ENCODE measurements around the gene ZBTB8B. TPM values are rescaled to one million over a fixed set of nuclear protein-coding genes. Genes with fewer than 3 reads are reported as not detected.
"Not testable (repeated sequence)": the region's sequence is repeated elsewhere in the genome, so short reads cannot be mapped to it uniquely, and the experiment has no call there.

ZBTB8B gene
- total and polyA plus RNA-seq, 2 experiments from 2014 or later: not detected

GRCh38 chr1:32447469-32448185 is 17.2 kb upstream of the ZBTB8B start:
- Histone ChIP-seq H3K36me3 (ENCODE audit: low read depth) (no peaks in the 10 kb centered on the region), H4K20me1 (ENCODE audit: insufficient read depth) (no peaks in the 10 kb centered on the region), H3K4me3 (peak overlapping the region; percentile 56), H3F3A (ENCODE audit: insufficient read depth) (no peaks in the 10 kb centered on the region), H3K79me2 (ENCODE audit: insufficient read depth) (no peaks in the 10 kb centered on the region), H3K9me3 (ENCODE audit: low read depth) (no peaks in the 10 kb centered on the region), H2AFZ (peak overlapping the region; percentile 77), H3K4me2 (ENCODE audit: unreplicated experiment) (peak overlapping the region; percentile 72), H3K9me2 (ENCODE audit: insufficient read depth) (no peaks in the 10 kb centered on the region), H3K4me1 (ENCODE audit: insufficient read depth) (peaks cover 3% of the 10 kb centered on the region; the same call in 1 of the 2 replicates), H3K9ac (peak overlapping the region; percentile 45), H3K27me3 (replicated peaks; ENCODE audit: insufficient read depth) (peaks cover 6% of the 10 kb centered on the region; the same call in 1 of the 2 replicates), H3K27ac (peak overlapping the region; percentile 18; the same call in 1 of the 2 replicates)
- in situ Hi-C loops (cut with MboI): no loop called here
- TF ChIP-seq EZH2 (IDR thresholded peaks at IDR 0.05; ENCODE audit: insufficient read depth, poor library complexity, severe bottlenecking) (no peak), EZH2phosphoT487 (IDR thresholded peaks at IDR 0.05; ENCODE audit: insufficient read depth, low read depth) (no peak)
- DNase-seq: peak; percentile 87
- WGBS, 2 experiments (ENCODE audit: low coverage in 1 of 2, low lambda C conversion rate in 2 of 2, missing lambda C conversion rate in 2 of 2): 12 to 16% methylated on average over 13 of the region's 13 CpGs

- H3K4me2 ChIP-seq (ENCODE audit: unreplicated experiment): peak overlapping the region; percentile 72
- H3K27me3 ChIP-seq (replicated peaks; ENCODE audit: insufficient read depth); in situ Hi-C loops (cut with MboI); H3F3A ChIP-seq (ENCODE audit: insufficient read depth); H3K9me3 ChIP-seq (ENCODE audit: low read depth); H4K20me1 ChIP-seq (ENCODE audit: insufficient read depth); H3K9me2 ChIP-seq (ENCODE audit: insufficient read depth); H3K4me1 ChIP-seq (ENCODE audit: insufficient read depth); H3K36me3 ChIP-seq (ENCODE audit: low read depth); H3K79me2 ChIP-seq (ENCODE audit: insufficient read depth): not testable (repeated sequence)
- peak overlapping the region; percentile 77 for H2AFZ ChIP-seq
- peak overlapping the region; percentile 45 for H3K9ac ChIP-seq
- 28% methylated on average over 12 of the region's 12 CpGs for WGBS, 2 experiments (ENCODE audit: low coverage in 1 of 2, low lambda C conversion rate in 2 of 2, missing lambda C conversion rate in 2 of 2)
- H3K4me3 ChIP-seq: peak overlapping the region; percentile 56
- H3K27ac ChIP-seq: peak overlapping the region; percentile 18; the same call in 1 of the 2 replicates
- peak; percentile 83 for DNase-seq
Measured at GRCh38 chr1:32448186-32448772, 16.6 kb upstream of the ZBTB8B start.

- peaks cover 3% of the 10 kb centered on the region; the same call in 1 of the 2 replicates for H3K4me1 ChIP-seq (ENCODE audit: insufficient read depth)
- H3K9me2 ChIP-seq (ENCODE audit: insufficient read depth): no peaks in the 10 kb centered on the region
- no peaks in the 10 kb centered on the region for H3F3A ChIP-seq (ENCODE audit: insufficient read depth)
- H3K79me2 ChIP-seq (ENCODE audit: insufficient read depth): no peaks in the 10 kb centered on the region
- no peak overlapping the region; the same call in 1 of the 2 replicates for H3K4me3 ChIP-seq
- in situ Hi-C loops (cut with MboI): no loop called here
- no peaks in the 10 kb centered on the region for H3K9me3 ChIP-seq (ENCODE audit: low read depth)
- peak; percentile 30 for DNase-seq
- H3K27me3 ChIP-seq (replicated peaks; ENCODE audit: insufficient read depth): peaks cover 6% of the 10 kb centered on the region; the same call in 1 of the 2 replicates
- TF ChIP-seq EZH2 (IDR thresholded peaks at IDR 0.05; ENCODE audit: insufficient read depth, poor library complexity, severe bottlenecking) (no peak), EZH2phosphoT487 (IDR thresholded peaks at IDR 0.05; ENCODE audit: insufficient read depth, low read depth) (no peak)
- no peak overlapping the region for H3K9ac ChIP-seq
- peak overlapping the region; percentile 77 for H2AFZ ChIP-seq
- no peaks in the 10 kb centered on the region for H3K36me3 ChIP-seq (ENCODE audit: low read depth)
- 77 to 80% methylated on average over 12 of the region's 12 CpGs for WGBS, 2 experiments (ENCODE audit: low coverage in 1 of 2, low lambda C conversion rate in 2 of 2, missing lambda C conversion rate in 2 of 2)
- H3K27ac ChIP-seq: no peak overlapping the region
- H4K20me1 ChIP-seq (ENCODE audit: insufficient read depth): no peaks in the 10 kb centered on the region
- no peak overlapping the region for H3K4me2 ChIP-seq (ENCODE audit: unreplicated experiment)
Measured at GRCh38 chr1:32448773-32449456, 16.0 kb upstream of the ZBTB8B start.

GRCh38 chr1:32449457-32449831 is 15.4 kb upstream of the ZBTB8B start:
- H3K27ac ChIP-seq; H3K36me3 ChIP-seq (ENCODE audit: low read depth); H2AFZ ChIP-seq; H3K9ac ChIP-seq; DNase-seq; H4K20me1 ChIP-seq (ENCODE audit: insufficient read depth); H3F3A ChIP-seq (ENCODE audit: insufficient read depth); H3K27me3 ChIP-seq (replicated peaks; ENCODE audit: insufficient read depth); H3K79me2 ChIP-seq (ENCODE audit: insufficient read depth); H3K4me2 ChIP-seq (ENCODE audit: unreplicated experiment); in situ Hi-C loops (cut with MboI); H3K9me3 ChIP-seq (ENCODE audit: low read depth); H3K9me2 ChIP-seq (ENCODE audit: insufficient read depth); H3K4me1 ChIP-seq (ENCODE audit: insufficient read depth); H3K4me3 ChIP-seq: not testable (repeated sequence)
- WGBS, 2 experiments (ENCODE audit: low coverage in 1 of 2, low lambda C conversion rate in 2 of 2, missing lambda C conversion rate in 2 of 2): 89 to 94% methylated on average over 5 of the region's 5 CpGs
